KBM-7 (cell line): Measurements from ENCODE around the gene WWC2.

Experiments used
- DNase-seq: peaks from one replicate; pipeline ENCODE4 v3.0.0-alpha.2; 2015
- in situ Hi-C: fragments of 300-500 bp; cut with MboI; formaldehyde crosslinking; loops from 2 replicates; pipeline ENCODE4 v1.14.3; 2020; ENCODE audit warnings: low sequenced_read_pairs, low pct_unique_long_range_greater_than_20kb, mixed read lengths

The WWC2 gene

DNA sequence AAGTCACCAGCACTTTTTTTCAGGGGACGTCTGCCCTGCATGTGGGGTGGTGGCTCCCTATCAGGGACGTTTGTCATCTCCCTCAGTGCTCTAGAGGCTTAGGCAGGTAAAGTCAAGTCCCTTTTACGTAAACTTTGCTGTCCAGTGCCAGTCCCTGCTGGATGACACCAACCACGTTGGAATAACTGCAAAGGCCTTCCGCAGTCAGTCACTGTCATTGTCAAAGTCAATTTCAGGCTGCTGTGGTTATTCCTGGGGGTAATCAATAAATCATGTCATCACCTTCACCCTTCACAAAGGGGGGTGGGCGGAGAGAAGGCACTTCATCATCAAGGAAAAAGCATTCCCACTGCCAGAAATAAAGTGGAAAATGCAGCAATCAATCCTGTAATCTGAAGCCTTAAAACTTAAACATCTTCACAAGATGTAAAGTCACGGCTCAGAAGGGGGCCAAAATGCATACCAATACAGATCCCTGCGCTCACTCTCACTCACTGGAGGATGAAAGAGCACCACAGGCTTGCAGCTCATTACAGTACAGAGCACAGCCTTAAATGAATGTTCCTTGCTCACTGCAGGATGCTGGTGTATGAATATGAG, 164.8 kb downstream of the WWC2 start:
- in situ Hi-C loops: loop anchor here (25.0 kb wide), 1 partner anchor 327 kb away; no protein-coding TSS in a partner anchor
- DNase-seq: no peak

DNA sequence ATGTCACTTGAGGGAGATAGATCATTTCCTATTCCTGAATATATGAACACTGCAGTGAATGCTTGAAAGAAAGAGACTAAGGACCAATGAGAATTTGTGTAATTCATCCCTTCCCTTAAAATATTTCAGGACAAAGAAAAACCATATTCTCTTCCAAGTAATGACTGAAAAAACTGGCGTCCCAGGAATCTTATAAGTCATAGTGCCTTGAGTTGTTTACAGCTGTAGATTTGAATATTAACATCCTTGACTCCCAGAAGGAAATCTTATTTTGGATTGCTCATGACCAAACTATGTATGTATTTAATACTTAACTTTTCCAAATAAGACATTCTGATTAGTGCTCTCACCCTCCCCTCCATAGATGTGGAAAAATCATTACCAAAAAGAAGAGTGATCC, 165.6 kb downstream of the WWC2 start:
- in situ Hi-C loops: loop anchor here (25.0 kb wide), 1 partner anchor 327 kb away; no protein-coding TSS in a partner anchor
- DNase-seq: no peak

DNA sequence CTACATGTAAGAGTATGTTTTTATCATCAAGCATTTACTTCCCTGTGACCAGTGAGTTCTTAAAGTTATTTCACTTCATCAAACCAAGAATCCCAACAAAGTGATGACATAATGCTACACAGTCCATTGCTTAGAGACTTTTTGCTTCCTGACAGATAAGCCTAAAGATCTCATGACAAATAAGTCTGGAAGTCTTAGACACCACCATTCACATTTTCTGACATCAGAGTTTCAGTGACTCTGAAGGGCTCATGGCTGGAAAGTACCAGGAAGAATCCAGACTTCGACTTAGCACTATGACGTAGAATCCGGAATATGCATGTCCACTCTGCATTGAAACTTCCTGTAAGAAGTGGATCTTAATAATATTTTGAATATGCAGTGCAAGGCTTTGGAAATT, 167.3 kb downstream of the WWC2 start:
- in situ Hi-C loops: loop anchor here (25.0 kb wide), 1 partner anchor 329 kb away; no protein-coding TSS in a partner anchor
- no peak for DNase-seq

DNA sequence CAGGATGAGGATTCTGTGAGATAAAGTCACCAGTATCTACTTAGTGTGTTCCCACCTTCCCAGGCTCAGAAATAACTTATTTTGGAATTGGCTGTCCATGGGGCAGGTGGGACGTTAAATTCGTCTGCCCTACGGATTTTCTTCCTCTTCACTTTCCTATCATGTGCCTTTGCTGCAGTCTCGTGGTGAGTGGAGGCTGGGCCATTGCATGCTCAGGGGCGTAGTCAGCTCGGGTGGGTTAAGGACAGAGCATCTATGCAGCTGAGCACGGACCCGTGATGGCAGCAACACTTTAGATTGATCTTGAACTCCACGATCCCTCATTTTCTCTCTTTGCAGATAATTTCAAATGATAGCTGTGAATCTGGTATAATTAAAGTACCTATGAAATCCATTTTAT, 169.5 kb downstream of the WWC2 start:
- in situ Hi-C loops: loop anchor here (25.0 kb wide), 1 partner anchor 331 kb away; no protein-coding TSS in a partner anchor
- no peak for DNase-seq

DNA sequence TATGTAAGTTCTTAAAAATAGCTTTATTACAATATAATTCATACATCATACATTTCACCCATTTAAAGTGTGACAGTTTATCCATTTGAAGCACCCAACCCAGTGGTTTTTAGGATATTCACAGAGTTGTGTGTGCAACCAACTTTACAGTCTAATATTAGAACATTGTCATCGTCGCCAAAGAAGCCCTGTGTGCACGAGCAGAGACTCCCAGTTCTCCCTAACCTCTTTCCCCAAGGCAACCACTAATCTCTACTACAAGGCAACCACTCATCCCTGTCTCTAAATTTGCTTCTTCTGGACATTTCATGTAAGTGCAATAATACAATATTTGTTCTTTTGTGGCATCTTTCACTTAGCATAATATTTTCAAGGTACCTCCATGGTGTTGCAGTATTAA, 173.3 kb downstream of the WWC2 start:
- DNase-seq: no peak
- in situ Hi-C loops: loop anchor here (25.0 kb wide), 1 partner anchor 335 kb away; no protein-coding TSS in a partner anchor

DNA sequence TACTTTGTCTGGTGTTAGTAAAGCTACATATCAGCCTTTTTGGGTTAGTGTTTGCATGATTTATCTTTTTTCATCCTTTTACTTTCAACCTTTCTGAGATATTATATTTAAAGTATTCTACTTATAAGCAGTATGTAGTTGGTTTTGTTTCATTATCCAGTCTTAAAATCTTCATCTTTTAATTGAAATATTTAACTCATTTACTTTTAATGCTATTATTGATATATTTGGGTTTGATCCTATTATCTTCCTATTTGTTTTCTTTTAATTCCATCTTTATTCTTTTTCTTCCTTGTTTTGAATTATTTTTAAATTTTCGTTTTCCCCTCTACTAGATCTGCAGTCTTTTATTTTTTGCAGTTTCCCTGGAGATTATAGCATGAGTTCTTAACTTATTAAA, 177.0 kb downstream of the WWC2 start:
- in situ Hi-C loops: no loop called here
- DNase-seq: no peak

DNA sequence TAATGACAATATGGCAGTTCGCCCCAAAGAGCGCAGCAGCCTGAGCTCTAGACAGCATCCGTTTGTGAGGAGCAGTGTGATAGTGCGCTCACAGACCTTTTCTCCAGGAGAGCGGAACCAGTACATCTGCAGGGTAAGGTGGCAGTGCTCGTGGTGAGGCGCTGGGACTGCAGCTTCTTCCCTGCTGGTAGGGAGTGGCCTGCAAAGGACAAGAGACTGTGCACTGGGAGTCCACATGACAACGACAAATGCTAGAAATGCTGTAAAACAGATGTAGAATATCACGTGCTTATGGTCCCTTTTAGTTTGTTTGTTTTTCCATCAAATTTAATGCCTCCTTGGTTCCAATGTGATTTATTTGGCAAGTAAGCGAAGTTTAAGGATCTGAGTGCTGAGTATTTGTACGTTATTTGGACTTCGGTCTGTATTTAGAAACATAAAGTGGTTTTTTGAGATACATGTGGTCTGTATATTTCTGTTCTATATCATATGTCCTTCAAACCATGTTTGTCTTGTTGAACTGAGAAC, 185.3 kb downstream of the WWC2 start:
- no peak for DNase-seq
- in situ Hi-C loops: no loop called here

DNA sequence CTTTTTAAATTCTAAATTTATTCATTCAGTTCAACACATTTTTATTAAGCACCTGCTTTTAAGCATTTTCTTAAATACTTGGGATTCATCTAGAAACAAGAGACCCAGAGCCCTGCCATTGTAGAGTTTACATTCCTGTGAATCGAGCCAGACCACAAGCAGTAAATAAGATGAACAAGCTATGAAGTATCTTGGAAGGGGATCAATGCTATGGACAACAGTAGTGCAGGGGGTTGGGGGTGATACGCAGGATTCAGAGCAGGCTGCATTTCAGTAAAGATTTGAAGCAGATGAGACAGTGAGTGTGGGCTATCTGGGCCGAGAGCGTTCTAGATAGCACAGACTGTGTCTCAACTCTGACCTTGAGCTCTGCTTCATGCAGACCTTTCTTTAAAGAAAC, 185.9 kb downstream of the WWC2 start:
- in situ Hi-C loops: no loop called here
- no peak for DNase-seq

DNA sequence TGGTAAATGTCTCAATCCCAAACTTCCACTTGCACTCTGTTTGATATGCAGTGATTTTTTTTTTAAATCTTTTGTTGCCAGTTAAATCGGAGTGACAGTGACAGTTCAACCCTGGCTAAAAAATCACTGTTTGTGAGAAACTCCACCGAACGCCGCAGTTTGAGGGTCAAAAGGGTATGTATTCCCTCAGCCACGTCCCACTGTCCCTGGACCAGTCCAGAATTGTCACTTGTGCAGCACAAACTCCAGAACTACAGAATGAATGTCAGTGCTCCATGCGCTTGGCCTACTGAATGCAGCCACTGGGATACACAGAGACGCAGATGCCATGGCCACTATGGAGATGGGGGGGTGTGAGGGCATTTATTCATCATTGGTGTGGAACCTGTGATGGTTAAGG, 186.8 kb downstream of the WWC2 start:
- no peak for DNase-seq

DNA sequence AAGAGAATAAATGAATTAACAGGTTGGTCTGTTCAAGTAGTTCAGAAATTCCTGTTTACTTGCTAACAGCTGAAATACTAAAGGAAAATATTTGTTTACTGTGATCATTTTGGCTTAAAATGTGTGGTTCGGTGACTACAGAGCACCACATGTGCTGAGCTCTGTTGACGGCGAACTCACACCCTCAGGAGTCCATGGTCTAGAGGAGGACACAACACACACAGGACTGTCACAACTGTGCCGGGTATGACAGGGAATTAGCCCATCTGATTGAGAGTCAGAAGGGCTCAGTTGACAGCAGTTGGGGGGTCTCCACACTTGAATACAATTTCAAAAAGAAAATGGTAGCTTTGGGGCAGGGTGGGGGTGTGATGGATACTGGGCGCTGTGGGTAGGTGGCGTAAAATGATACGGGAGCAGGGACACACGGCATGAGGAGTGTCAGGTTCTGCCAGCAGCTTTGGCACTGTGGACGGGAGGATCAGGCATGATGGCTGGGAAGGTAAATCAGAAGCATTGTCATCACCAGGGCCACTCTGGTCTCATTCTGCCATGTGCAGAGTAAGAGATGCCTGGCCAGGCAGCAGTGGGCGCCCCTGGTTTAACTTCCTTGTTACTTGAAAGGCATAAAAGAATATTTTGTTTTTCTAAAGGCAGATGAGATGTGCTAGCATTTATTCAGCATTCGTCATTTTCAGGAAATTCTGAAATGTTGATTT, 187.7 kb downstream of the WWC2 start:
- no peak for DNase-seq
- in situ Hi-C loops: no loop called here

More for the DNA sequence above, 186.8 kb downstream of the WWC2 start:
- in situ Hi-C loops: no loop called here

DNA sequence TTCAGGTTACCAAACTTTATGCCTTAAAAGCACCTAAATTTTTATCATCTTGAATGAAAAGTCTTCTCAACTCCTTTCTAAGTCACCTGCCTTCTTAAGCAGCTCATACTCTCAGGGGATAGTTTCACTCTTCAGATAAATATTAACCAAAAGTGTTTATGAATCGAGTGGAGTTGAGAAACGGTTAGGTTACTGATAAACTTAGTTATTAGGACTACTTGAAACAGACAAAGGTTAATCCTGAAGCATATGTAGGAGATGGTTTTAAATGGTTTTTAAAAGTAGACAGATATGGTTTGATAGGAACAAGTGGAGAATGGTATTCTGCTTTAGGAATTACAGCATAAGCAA, 188.2 kb downstream of the WWC2 start:
- no peak for DNase-seq
- in situ Hi-C loops: no loop called here

DNA sequence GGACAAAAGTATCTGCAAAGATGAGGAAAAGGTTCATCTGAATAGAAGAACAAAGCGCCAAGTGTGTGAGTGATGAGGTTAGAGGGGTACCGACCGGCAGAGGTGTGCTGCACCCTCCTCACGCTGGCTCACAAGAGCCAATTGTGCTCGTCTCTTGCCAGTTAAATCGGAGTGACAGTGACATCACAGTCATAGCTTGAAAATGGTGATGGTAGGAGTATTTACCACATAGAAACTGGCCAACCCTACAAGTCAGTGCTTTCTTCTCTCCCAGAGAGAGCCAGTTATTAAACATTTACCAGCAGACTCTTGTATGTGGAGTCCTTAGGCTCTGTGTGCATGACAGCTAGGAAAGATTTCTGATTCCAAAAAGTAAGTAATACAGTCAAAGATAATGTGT, 188.6 kb downstream of the WWC2 start:
- in situ Hi-C loops: no loop called here
- no peak for DNase-seq

DNA sequence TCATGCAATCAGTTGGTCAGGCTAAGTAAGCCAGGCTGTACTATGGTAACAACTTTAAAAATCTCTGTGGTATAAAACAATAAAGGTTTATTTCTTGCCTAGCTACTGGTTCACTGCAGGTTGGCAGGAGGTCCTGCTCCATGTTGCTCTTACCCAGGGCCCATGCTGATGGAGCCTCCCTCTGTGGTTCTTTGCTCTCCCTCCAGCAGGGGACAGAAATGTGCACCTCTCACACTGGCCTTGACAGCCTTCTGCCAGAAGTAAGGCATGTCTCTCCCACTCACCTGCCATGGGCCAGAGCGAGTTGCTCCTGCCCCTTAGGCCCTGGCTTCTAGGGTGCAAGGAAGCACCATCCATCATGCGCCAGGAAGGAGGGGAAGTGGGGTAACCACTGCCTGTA, 189.9 kb downstream of the WWC2 start:
- in situ Hi-C loops: no loop called here
- no peak for DNase-seq

DNA sequence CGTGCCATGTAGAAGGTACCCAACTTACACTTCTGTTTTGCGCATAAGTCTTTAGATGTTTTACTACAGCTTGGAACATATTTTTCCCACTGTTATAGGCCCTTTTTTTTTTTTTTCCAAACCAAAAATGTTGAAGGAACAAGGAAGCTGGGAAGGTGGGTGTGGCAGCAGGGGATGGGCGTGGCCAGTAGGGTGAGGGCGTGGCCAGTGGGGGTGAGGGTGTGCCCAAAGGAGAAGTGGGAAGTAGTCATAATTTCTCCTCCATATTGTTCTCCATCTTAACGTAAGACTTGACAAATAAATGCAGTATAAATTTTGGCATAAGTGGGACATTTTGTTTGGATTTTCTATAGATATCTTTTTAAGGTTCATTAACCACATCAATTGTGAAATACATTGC, 190.6 kb downstream of the WWC2 start:
- in situ Hi-C loops: no loop called here
- peak; percentile 33 for DNase-seq

DNA sequence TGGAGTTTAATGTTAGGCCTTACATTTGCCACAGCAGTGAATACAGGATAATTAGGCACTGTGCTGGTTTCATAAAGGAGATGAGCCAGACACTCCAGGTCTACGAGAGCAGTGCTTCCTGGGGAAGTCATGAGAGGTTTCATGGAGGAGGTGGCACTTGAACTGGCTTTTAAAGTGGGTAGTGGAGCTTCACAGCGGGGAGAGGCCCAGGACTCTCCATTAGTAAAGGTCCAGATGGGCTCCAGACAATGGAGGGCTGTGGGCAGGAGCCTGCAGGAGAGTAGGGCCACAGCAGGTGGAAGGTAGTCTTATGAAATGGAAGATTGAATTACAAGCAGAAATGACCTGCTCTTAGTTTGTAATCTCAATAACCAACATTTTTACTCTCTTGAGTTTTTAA, 192.0 kb downstream of the WWC2 start:
- no peak for DNase-seq
- in situ Hi-C loops: no loop called here

DNA sequence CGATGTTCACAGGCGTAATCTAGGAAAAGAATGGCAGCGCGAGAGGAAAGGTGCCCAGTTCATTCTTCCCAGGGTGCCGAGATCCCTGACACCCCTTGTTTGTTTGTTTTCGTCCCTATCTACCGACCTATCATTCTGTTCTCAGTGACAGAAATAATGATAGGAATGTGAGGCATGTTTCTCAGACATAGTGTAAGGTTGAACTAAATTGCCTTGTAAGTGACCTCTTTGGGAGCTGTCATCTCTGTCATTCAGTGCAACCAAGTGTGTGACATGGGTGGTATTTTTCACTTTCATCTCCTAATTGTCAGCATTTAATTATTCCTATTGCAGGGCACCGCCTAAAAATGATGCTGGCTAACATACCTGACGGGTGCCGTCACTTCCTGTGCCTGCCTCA, 196.7 kb downstream of the WWC2 start:
- no peak for DNase-seq
- in situ Hi-C loops: no loop called here

DNA sequence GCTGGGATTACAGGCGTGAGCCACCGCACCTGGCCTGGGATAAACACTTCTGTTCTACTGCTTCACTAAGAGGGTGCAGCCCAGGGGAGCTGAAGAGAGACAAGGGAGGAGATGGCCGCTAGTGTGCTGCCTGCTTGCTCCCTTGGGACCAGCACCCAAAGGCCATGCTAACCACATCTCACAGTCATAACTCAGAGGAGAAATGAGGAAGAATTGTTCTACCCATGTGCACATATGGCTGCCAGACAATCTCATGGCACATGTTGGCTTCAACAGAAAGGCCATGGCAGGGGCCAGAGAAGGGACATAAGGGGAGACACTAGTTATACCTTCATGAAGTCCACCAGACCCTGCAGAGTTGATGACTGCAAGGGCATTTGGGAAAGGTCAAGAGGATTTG, 198.6 kb downstream of the WWC2 start:
- DNase-seq: no peak
- in situ Hi-C loops: no loop called here

DNA sequence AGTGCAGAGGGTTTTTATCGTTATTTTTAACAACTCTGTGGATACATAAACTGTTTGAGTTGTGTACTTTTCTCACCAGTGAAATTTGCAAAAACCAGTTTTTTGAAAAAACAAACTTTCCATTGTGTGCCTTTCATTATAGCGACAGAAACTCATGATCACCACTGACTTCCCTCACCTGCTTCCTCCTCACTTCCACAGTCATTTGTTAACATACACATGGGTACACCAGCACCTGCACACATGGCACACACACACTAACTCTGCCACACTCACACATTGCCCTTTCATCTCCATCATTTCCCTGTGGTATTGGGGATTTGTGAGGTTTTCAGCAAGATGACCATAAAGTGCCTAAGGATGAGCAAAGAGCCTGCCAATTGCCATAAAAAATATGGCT, 200.4 kb downstream of the WWC2 start:
- in situ Hi-C loops: no loop called here
- no peak for DNase-seq

DNA sequence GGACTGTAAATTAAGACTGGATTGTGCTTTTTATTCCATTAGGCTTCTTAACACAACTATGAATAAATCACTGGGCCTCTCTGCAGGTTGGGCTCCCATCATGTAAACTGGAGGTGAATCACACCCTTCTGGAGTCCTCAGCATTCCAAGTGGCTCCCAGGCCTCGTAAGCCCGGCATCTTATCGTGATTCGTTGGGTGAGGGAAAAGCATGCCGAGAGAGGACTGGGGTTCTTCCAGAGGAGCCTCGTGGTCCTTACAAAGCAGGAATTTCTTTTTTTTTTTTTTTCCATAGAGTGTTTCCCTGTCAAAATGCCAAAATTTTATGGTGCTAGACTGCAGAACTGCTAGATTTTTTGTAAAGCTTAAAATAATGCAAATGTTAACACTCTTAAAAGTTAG, 201.0 kb downstream of the WWC2 start:
- no peak for DNase-seq
- in situ Hi-C loops: no loop called here

DNA sequence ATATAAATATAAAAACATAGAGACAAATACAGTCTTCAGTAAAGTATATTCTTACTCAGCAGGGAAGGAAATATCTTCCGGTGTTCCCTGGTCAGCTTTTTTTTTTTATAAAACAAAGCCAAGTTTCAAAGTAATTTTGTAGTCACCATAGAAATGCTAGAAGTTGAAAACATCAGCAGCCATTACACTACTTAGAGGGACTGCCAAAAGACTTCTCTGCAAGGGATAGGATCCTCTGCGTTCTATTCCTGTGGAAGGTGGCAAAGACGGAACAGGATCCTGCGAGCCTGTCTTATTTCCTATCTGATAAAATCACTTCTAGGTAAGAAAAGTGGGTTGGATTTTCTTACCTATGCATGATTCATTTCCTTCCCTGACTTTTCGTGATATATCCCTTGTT, 201.6 kb downstream of the WWC2 start:
- in situ Hi-C loops: no loop called here
- DNase-seq: no peak

DNA sequence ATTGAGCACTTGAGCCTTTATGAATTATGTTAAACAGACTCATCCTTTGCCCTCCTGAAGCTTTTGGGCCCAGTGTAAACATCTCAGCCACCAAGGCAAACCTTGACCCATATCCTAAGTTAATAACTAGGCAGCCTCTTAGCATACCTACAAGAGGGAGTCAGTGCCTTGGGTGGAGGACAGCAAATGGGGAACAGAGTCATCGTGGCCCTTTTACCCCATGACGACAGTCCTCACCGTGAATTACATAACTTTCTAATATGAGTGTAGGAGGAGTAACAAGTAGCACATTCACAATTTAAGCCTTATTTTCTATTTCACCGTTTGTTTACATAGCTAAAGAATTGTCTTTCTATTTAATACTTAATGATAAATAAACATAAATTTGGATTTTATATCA, 204.2 kb downstream of the WWC2 start:
- in situ Hi-C loops: no loop called here

More for the DNA sequence above, 204.2 kb downstream of the WWC2 start:
- no peak for DNase-seq
